OCI-LY7 (cell line): ENCODE results near the gene PLPPR2. TPM values are rescaled to one million over a fixed set of nuclear protein-coding genes. Genes with fewer than 3 reads are reported as not detected.

Experiments
- BruUV-seq: library from RNA; stranded (reverse); fragments of 400-500 nt; replicated peaks from 2 replicates; lab custom pipeline; 2021; lab: Mats Ljungman, UMichigan
- CTCF ChIA-PET: fragments of 300-600 bp; sonication (Branson Sonifier 250); formaldehyde crosslinking; loops from one replicate; lab custom pipeline; 2022; ENCODE audit warnings: antibody characterized with exemption; ENCODE audit not compliant: unreplicated experiment; lab: Charles Lee
- POLR2A ChIA-PET: fragments of 300-600 bp; sonication (Branson Sonifier 250); formaldehyde crosslinking; loops from one replicate; lab custom pipeline; 2022; ENCODE audit warnings: antibody characterized with exemption; lab: Charles Lee
- DNase-seq: peaks from one replicate; pipeline ENCODE4 v3.0.0-alpha.2; 2015; ENCODE audit warnings: low spot score
- H2AFZ ChIP-seq: fragments of 200-600 bp; sonication (generic), shearing (Covaris generic); 2 replicates; pipeline ENCODE4 v1.6.1; 2014; ENCODE audit warnings: mild to moderate bottlenecking, antibody characterized with exemption, low read length, moderate library complexity
- H3K27ac ChIP-seq: fragments of 200-600 bp; sonication (generic); 2 replicates; pipeline ENCODE4 v1.5.1; 2014; ENCODE audit warnings: mixed run types, low read depth, mild to moderate bottlenecking, moderate library complexity, low read length, inconsistent platforms; ENCODE audit not compliant: poor library complexity, severe bottlenecking
- H3K36me3 ChIP-seq: fragments of 200-600 bp; sonication (generic); 2 replicates; pipeline ENCODE4 v1.6.1; 2014; ENCODE audit warnings: mild to moderate bottlenecking, antibody characterized with exemption, low read length, moderate library complexity, mixed read lengths; ENCODE audit not compliant: insufficient read depth
- H3K4me1 ChIP-seq: fragments of 200-600 bp; sonication (generic); 2 replicates; pipeline ENCODE4 v1.5.1; 2014; ENCODE audit warnings: mild to moderate bottlenecking, low read length; ENCODE audit not compliant: insufficient read depth, poor library complexity, severe bottlenecking
- H3K4me2 ChIP-seq: fragments of 200-600 bp; sonication (generic); 2 replicates; pipeline ENCODE4 v1.6.1; 2014; ENCODE audit warnings: mild to moderate bottlenecking, low read length
- H3K4me3 ChIP-seq: fragments of 200-600 bp; sonication (generic); 2 replicates; pipeline ENCODE4 v1.5.1; 2014; ENCODE audit warnings: mild to moderate bottlenecking, low read depth, low read length; ENCODE audit not compliant: poor library complexity, severe bottlenecking
- H3K79me2 ChIP-seq: fragments of 200-600 bp; sonication (generic); 2 replicates; pipeline ENCODE4 v1.6.1; 2016; ENCODE audit warnings: low read depth, mild to moderate bottlenecking, low read length, moderate library complexity, mixed read lengths; ENCODE audit not compliant: insufficient read depth
- H3K9me2 ChIP-seq: fragments of 200-600 bp; sonication (generic); 2 replicates; pipeline ENCODE4 v1.6.1; 2016; ENCODE audit warnings: mild to moderate bottlenecking, low read length, mixed read lengths; ENCODE audit not compliant: insufficient read depth
- H3K9me3 ChIP-seq: fragments of 200-600 bp; sonication (generic); 2 replicates; pipeline ENCODE4 v1.6.1; 2014; ENCODE audit warnings: mild to moderate bottlenecking, mixed run types, low read length, mixed read lengths
- H4K20me1 ChIP-seq: fragments of 200-600 bp; sonication (generic); 2 replicates; pipeline ENCODE4 v1.6.1; 2014; ENCODE audit warnings: mild to moderate bottlenecking, antibody characterized with exemption, low read length, moderate library complexity, mixed read lengths; ENCODE audit not compliant: insufficient read depth
- CTCF ChIP-seq: fragments of 200-600 bp; sonication (generic); conservative IDR thresholded peaks from 2 replicates; pipeline ENCODE4 v1.5.1; 2014; ENCODE audit warnings: mild to moderate bottlenecking, antibody characterized with exemption, low read length, moderate library complexity, mixed read lengths
- EZH2phosphoT487 ChIP-seq: fragments of 200-600 bp; sonication (generic); IDR thresholded peaks from 2 replicates; pipeline ENCODE4 v1.6.1; 2018; ENCODE audit warnings: low read depth, borderline replicate concordance, mild to moderate bottlenecking, mixed run types, antibody characterized with exemption, low read length, moderate library complexity, mixed read lengths
- intact Hi-C: fragments of 100-400 bp; cut with micrococcal nuclease; formaldehyde crosslinking; loops from one replicate; pipeline ENCODE4 v1.10.0; 2022; ENCODE audit not compliant: unreplicated experiment
- total RNA-seq, 2 experiments: library from RNA; depleted of rRNA in 1 of 2; stranded (reverse); fragments of >200 nt in 1 of 2; shearing (Covaris generic) in 1 of 2; gene quantifications; 2 replicates each; pipeline ENCODE4 v1.2.3, GENCODE V29; 2014 to 2022

The PLPPR2 gene
- total RNA-seq, 2 experiments from 2014 or later = 0.88 to 3.6 TPM

- Histone ChIP-seq H3K4me3 (no peak overlapping the region), H3K36me3 (peaks cover 7% of the 10 kb centered on the region), H3K4me2 (no peak overlapping the region), H3K4me1 (peaks cover 41% of the 10 kb centered on the region), H3K9me2 (no peaks in the 10 kb centered on the region), H3K27ac (no peak overlapping the region), H3K9me3 (no peaks in the 10 kb centered on the region), H4K20me1 (no peaks in the 10 kb centered on the region), H3K79me2 (no peaks in the 10 kb centered on the region), H2AFZ (no peak overlapping the region)
- POLR2A ChIA-PET = no interaction called here
- CTCF ChIA-PET = no interaction called here
- no TSS peak for BruUV-seq
- TF ChIP-seq CTCF = no peak
- no peak for TF ChIP-seq EZH2phosphoT487
- intact Hi-C loops = no loop called here
- no peak for DNase-seq
These were observed 12.8 kb upstream of the PLPPR2 start for GRCh38 chr19:11342429-11342828.

- Histone ChIP-seq H3K4me1 (peaks cover 26% of the 10 kb centered on the region), H3K4me3 (peak overlapping the region; percentile 88), H3K79me2 (no peaks in the 10 kb centered on the region), H3K27ac (no peak overlapping the region), H3K36me3 (peaks cover 7% of the 10 kb centered on the region), H2AFZ (peak overlapping the region; percentile 92; the same call in 1 of the 2 replicates), H3K9me3 (no peaks in the 10 kb centered on the region), H3K4me2 (peak overlapping the region; percentile 88), H3K9me2 (no peaks in the 10 kb centered on the region), H4K20me1 (no peaks in the 10 kb centered on the region)
- TF ChIP-seq CTCF (no peak), EZH2phosphoT487 (no peak)
- no peak for DNase-seq
- ChIA-PET CTCF (interaction anchor here (0.6 kb wide), 2 partner anchors 31 to 37 kb away, joined by 3 read pairs; no protein-coding TSS in a partner anchor), POLR2A (interaction anchor here (0.7 kb wide), 1 partner anchor 18 kb away, joined by 6 read pairs; no protein-coding TSS in a partner anchor)
- intact Hi-C loops = no loop called here
- BruUV-seq = no TSS peak
These were observed 10.0 kb upstream of the PLPPR2 start for GRCh38 chr19:11345122-11345803.
